Measurements from ENCODE around the gene AHR.
"Not testable (repeated sequence)": the region's sequence is repeated elsewhere in the genome, so short reads cannot be mapped to it uniquely, and the experiment has no call there.

AHR gene

GRCh38 chr7:17353650-17354419 is 55.4 kb downstream of the AHR start:
- DNase-seq; H3K14ac ChIP-seq (ENCODE audit: low read length in 2 of 2); H3K4ac ChIP-seq (ENCODE audit: low read depth in 1 of 2, low read length in 2 of 2); H2AFZ ChIP-seq (ENCODE audit: low read depth, low read length); H2AK5ac ChIP-seq (ENCODE audit: low read length, severe bottlenecking); H3K27ac ChIP-seq (ENCODE audit: low read length, poor library complexity, severe bottlenecking); H3K4me2 ChIP-seq (ENCODE audit: low read length, poor library complexity, severe bottlenecking); H4K91ac ChIP-seq (ENCODE audit: low read length); H3K27me3 ChIP-seq (ENCODE audit: control insufficient read depth in 1 of 2, insufficient read depth in 1 of 2, low read length in 2 of 2); H2BK120ac ChIP-seq (ENCODE audit: low read depth, low read length); H3K23ac ChIP-seq (ENCODE audit: low read length in 2 of 2); H3K79me1 ChIP-seq (replicated peaks; ENCODE audit: low read length, poor library complexity, severe bottlenecking); H2BK5ac ChIP-seq (ENCODE audit: low read depth, low read length, poor library complexity, severe bottlenecking); H3K9ac ChIP-seq (ENCODE audit: low read length); H2BK15ac ChIP-seq (ENCODE audit: low read depth, poor library complexity, severe bottlenecking); H3K4me3 ChIP-seq (ENCODE audit: insufficient read depth in 1 of 2, low read depth in 1 of 2, low read length in 2 of 2); H3K4me1 ChIP-seq (ENCODE audit: control insufficient read depth, insufficient read depth, low read depth, low read length); H2BK12ac ChIP-seq (ENCODE audit: low read length in 2 of 2): not testable (repeated sequence)
- peaks cover 11% of the 10 kb centered on the region for H3K9me3 ChIP-seq (ENCODE audit: control insufficient read depth, low read length)
- H3K18ac ChIP-seq (ENCODE audit: low read depth in 1 of 2, low read length in 2 of 2), result peak overlapping the region; percentile 5 to 33
- H3K36me3 ChIP-seq (ENCODE audit: control insufficient read depth in 1 of 2, insufficient read depth in 2 of 2, low read depth in 1 of 2, low read length in 2 of 2), result peaks cover 0 to 11% of the 10 kb centered on the region in 2 experiments
- WGBS, result 86% methylated on average over 5 of the region's 6 CpGs
- peak overlapping the region; percentile 75 for H4K8ac ChIP-seq (ENCODE audit: low read length)

- Histone ChIP-seq H3K79me1 (replicated peaks; ENCODE audit: low read length, poor library complexity, severe bottlenecking) (peaks cover 4% of the 10 kb centered on the region), H4K8ac (ENCODE audit: low read length) (no peak overlapping the region), H3K18ac (ENCODE audit: low read depth in 1 of 2, low read length in 2 of 2) (no peak overlapping the region), H2BK12ac (ENCODE audit: low read length in 2 of 2) (no peak overlapping the region), H3K27ac (ENCODE audit: low read length, poor library complexity, severe bottlenecking) (no peak overlapping the region), H3K4me1 (ENCODE audit: control insufficient read depth, insufficient read depth, low read depth, low read length) (no peaks in the 10 kb centered on the region), H3K36me3 (ENCODE audit: control insufficient read depth in 1 of 2, insufficient read depth in 2 of 2, low read depth in 1 of 2, low read length in 2 of 2) (peaks cover 0 to 11% of the 10 kb centered on the region in 2 experiments), H2BK120ac (ENCODE audit: low read depth, low read length) (no peak overlapping the region), H3K9ac (ENCODE audit: low read length) (no peak overlapping the region), H4K91ac (ENCODE audit: low read length) (no peak overlapping the region), H2AK5ac (ENCODE audit: low read length, severe bottlenecking) (no peak overlapping the region), H3K14ac (ENCODE audit: low read length in 2 of 2) (peak overlapping the region in 1 of 2 experiments; percentile 19), H3K27me3 (ENCODE audit: control insufficient read depth in 1 of 2, insufficient read depth in 1 of 2, low read length in 2 of 2) (no peaks in the 10 kb centered on the region), H3K4me3 (ENCODE audit: insufficient read depth in 1 of 2, low read depth in 1 of 2, low read length in 2 of 2) (no peak overlapping the region), H3K4ac (ENCODE audit: low read depth in 1 of 2, low read length in 2 of 2) (no peak overlapping the region), H2AFZ (ENCODE audit: low read depth, low read length) (no peak overlapping the region), H3K9me3 (ENCODE audit: control insufficient read depth, low read length) (peaks cover 7% of the 10 kb centered on the region), H2BK5ac (ENCODE audit: low read depth, low read length, poor library complexity, severe bottlenecking) (no peak overlapping the region), H3K4me2 (ENCODE audit: low read length, poor library complexity, severe bottlenecking) (no peak overlapping the region), H2BK15ac (ENCODE audit: low read depth, poor library complexity, severe bottlenecking) (no peak overlapping the region), H3K23ac (ENCODE audit: low read length in 2 of 2) (no peak overlapping the region)
- WGBS, result 97% methylated on average over 6 of the region's 6 CpGs
- no peak for DNase-seq
Observed at GRCh38 chr7:17354473-17354872, 56.0 kb downstream of the AHR start.

- no peaks in the 10 kb centered on the region for H3K4me1 ChIP-seq (ENCODE audit: control insufficient read depth, insufficient read depth, low read depth, low read length)
- H2AK5ac ChIP-seq (ENCODE audit: low read length, severe bottlenecking), result no peak overlapping the region
- H3K4ac ChIP-seq (ENCODE audit: low read depth in 1 of 2, low read length in 2 of 2), result no peak overlapping the region
- no peaks in the 10 kb centered on the region for H3K27me3 ChIP-seq (ENCODE audit: control insufficient read depth in 1 of 2, insufficient read depth in 1 of 2, low read length in 2 of 2)
- no peak overlapping the region for H3K14ac ChIP-seq (ENCODE audit: low read length in 2 of 2)
- no peak overlapping the region for H3K18ac ChIP-seq (ENCODE audit: low read depth in 1 of 2, low read length in 2 of 2)
- H2AFZ ChIP-seq (ENCODE audit: low read depth, low read length), result no peak overlapping the region
- H2BK15ac ChIP-seq (ENCODE audit: low read depth, poor library complexity, severe bottlenecking), result no peak overlapping the region
- H2BK5ac ChIP-seq (ENCODE audit: low read depth, low read length, poor library complexity, severe bottlenecking), result no peak overlapping the region
- H4K8ac ChIP-seq (ENCODE audit: low read length), result no peak overlapping the region
- no peak overlapping the region for H2BK120ac ChIP-seq (ENCODE audit: low read depth, low read length)
- H2BK12ac ChIP-seq (ENCODE audit: low read length in 2 of 2), result no peak overlapping the region
- no peak overlapping the region for H3K23ac ChIP-seq (ENCODE audit: low read length in 2 of 2)
- H3K79me1 ChIP-seq (replicated peaks; ENCODE audit: low read length, poor library complexity, severe bottlenecking), result peaks cover 4% of the 10 kb centered on the region
- H3K4me2 ChIP-seq (ENCODE audit: low read length, poor library complexity, severe bottlenecking), result no peak overlapping the region
- no peak for DNase-seq
- H3K36me3 ChIP-seq (ENCODE audit: control insufficient read depth in 1 of 2, insufficient read depth in 2 of 2, low read depth in 1 of 2, low read length in 2 of 2), result peaks cover 0 to 15% of the 10 kb centered on the region in 2 experiments
- H4K91ac ChIP-seq (ENCODE audit: low read length), result no peak overlapping the region
- H3K9me3 ChIP-seq (ENCODE audit: control insufficient read depth, low read length), result peaks cover 3% of the 10 kb centered on the region
- no peak overlapping the region for H3K4me3 ChIP-seq (ENCODE audit: insufficient read depth in 1 of 2, low read depth in 1 of 2, low read length in 2 of 2)
- no peak overlapping the region for H3K27ac ChIP-seq (ENCODE audit: low read length, poor library complexity, severe bottlenecking)
- no peak overlapping the region for H3K9ac ChIP-seq (ENCODE audit: low read length)
Observed at GRCh38 chr7:17355050-17355449, 56.6 kb downstream of the AHR start.

GRCh38 chr7:17357952-17358351 is 59.5 kb downstream of the AHR start:
- Histone ChIP-seq H3K27me3 (ENCODE audit: control insufficient read depth in 1 of 2, insufficient read depth in 1 of 2, low read length in 2 of 2) (no peaks in the 10 kb centered on the region), H3K4me2 (ENCODE audit: low read length, poor library complexity, severe bottlenecking) (no peak overlapping the region), H2AFZ (ENCODE audit: low read depth, low read length) (no peak overlapping the region), H2BK5ac (ENCODE audit: low read depth, low read length, poor library complexity, severe bottlenecking) (no peak overlapping the region), H4K8ac (ENCODE audit: low read length) (no peak overlapping the region), H3K27ac (ENCODE audit: low read length, poor library complexity, severe bottlenecking) (no peak overlapping the region), H3K4me3 (ENCODE audit: insufficient read depth in 1 of 2, low read depth in 1 of 2, low read length in 2 of 2) (no peak overlapping the region), H2BK15ac (ENCODE audit: low read depth, poor library complexity, severe bottlenecking) (no peak overlapping the region), H3K9me3 (ENCODE audit: control insufficient read depth, low read length) (no peaks in the 10 kb centered on the region), H3K4me1 (ENCODE audit: control insufficient read depth, insufficient read depth, low read depth, low read length) (no peaks in the 10 kb centered on the region), H3K4ac (ENCODE audit: low read depth in 1 of 2, low read length in 2 of 2) (no peak overlapping the region), H2BK12ac (ENCODE audit: low read length in 2 of 2) (no peak overlapping the region), H3K9ac (ENCODE audit: low read length) (no peak overlapping the region), H3K18ac (ENCODE audit: low read depth in 1 of 2, low read length in 2 of 2) (no peak overlapping the region), H3K36me3 (ENCODE audit: control insufficient read depth in 1 of 2, insufficient read depth in 2 of 2, low read depth in 1 of 2, low read length in 2 of 2) (peaks cover 0 to 15% of the 10 kb centered on the region in 2 experiments), H2BK120ac (ENCODE audit: low read depth, low read length) (no peak overlapping the region), H2AK5ac (ENCODE audit: low read length, severe bottlenecking) (no peak overlapping the region), H4K91ac (ENCODE audit: low read length) (no peak overlapping the region), H3K14ac (ENCODE audit: low read length in 2 of 2) (no peak overlapping the region), H3K79me1 (replicated peaks; ENCODE audit: low read length, poor library complexity, severe bottlenecking) (peaks cover 4% of the 10 kb centered on the region), H3K23ac (ENCODE audit: low read length in 2 of 2) (no peak overlapping the region)
- 96% methylated on average over 2 of the region's 2 CpGs for WGBS
- DNase-seq, result no peak
